ENCODE measurements around the gene DUSP28.

GRCh38 chr2:240523451-240524281 lies 36.5 kb upstream of the DUSP28 start:
- TF ChIP-seq CTCF (IDR thresholded peaks at IDR 0.05) (no peak), EP300 (IDR thresholded peaks at IDR 0.05) (no peak), POLR2A (IDR thresholded peaks at IDR 0.05) (no peak)

Measured in ovary (tissue), 3 donors.